HCT116 (cell line): ENCODE measurements around the gene GRK5. TPM values are rescaled to one million over a fixed set of nuclear protein-coding genes. Genes with fewer than 3 reads are reported as not detected.

ENCODE experiments used
- ATAC-seq: fragments of 200-7000 bp; cut with Tn5 transposase; 2 replicates; pipeline ENCODE4 v1.9.1; 2020; ENCODE audit warnings: mild to moderate bottlenecking, moderate library complexity
- BruUV-seq: library from RNA; stranded (reverse); fragments of 400-500 nt; replicated peaks from 2 replicates; lab custom pipeline; 2021; lab: Mats Ljungman, UMichigan
- CTCF ChIA-PET: fragments of 300-600 bp; sonication (Branson Sonifier 250); formaldehyde crosslinking; loops from one replicate; lab custom pipeline; 2021; ENCODE audit warnings: antibody characterized with exemption; lab: Charles Lee
- POLR2A ChIA-PET: fragments of 300-600, 350-600 bp; sonication (Branson Sonifier 250); formaldehyde crosslinking; loops from one replicate; lab custom pipeline; 2021; ENCODE audit warnings: antibody characterized with exemption; lab: Charles Lee
- RAD21 ChIA-PET, 2 experiments: fragments of 300-600 bp; sonication (Branson Sonifier 250); formaldehyde crosslinking; loops; one replicate each; lab custom pipeline; 2023; ENCODE audit warnings: low total read pairs in 2 of 2; ENCODE audit not compliant: uncharacterized antibody in 2 of 2, unreplicated experiment in 2 of 2, low non-redundant PET in 1 of 2; lab: Charles Lee
- DNase-seq: peaks from one replicate; pipeline ENCODE4 v3.0.0-alpha.2; 2010; ENCODE audit warnings: low read depth, low spot score
- H2AFZ ChIP-seq: fragments of 200-600 bp; shearing (Covaris generic), sonication (generic); 2 replicates; pipeline ENCODE4 v1.6.1; 2017; ENCODE audit warnings: low read depth, mixed run types, mixed read lengths, antibody characterized with exemption, low read length; ENCODE audit not compliant: poor library complexity, severe bottlenecking
- H3K27ac ChIP-seq: 2 replicates; pipeline ENCODE4 v1.5.1; 2012; ENCODE audit warnings: low read depth, low read length
- H3K27me3 ChIP-seq: fragments of 200-600 bp; sonication (generic); 2 replicates; pipeline ENCODE4 v1.6.1; 2016; ENCODE audit warnings: mixed run types, low read length, mixed read lengths; ENCODE audit not compliant: insufficient read depth
- H3K36me3 ChIP-seq, 2 experiments: fragments of 200-500 bp in 1 of 2; fragments of 200-600 bp in 1 of 2; sonication (Bioruptor generic) in 1 of 2; sonication (generic) in 1 of 2; 2 replicates each; pipeline versions ENCODE4 v1.5.1 to v1.6.1; 2014 to 2016; ENCODE audit warnings: low read length in 2 of 2, inconsistent platforms in 1 of 2, mixed read lengths in 1 of 2, mixed run types in 1 of 2; ENCODE audit not compliant: insufficient read depth in 2 of 2, control insufficient read depth in 1 of 2
- H3K4me1 ChIP-seq, 2 experiments: fragments of 200-600 bp in 1 of 2; sonication (generic) in 1 of 2; 2 replicates each; pipeline versions ENCODE4 v1.5.1 to v1.6.1; 2012 to 2017; ENCODE audit warnings: low read length in 2 of 2, inconsistent platforms in 1 of 2, mild to moderate bottlenecking in 1 of 2, mixed read lengths in 1 of 2, mixed run types in 1 of 2, moderate library complexity in 1 of 2; ENCODE audit not compliant: insufficient read depth in 2 of 2, control insufficient read depth in 1 of 2
- H3K4me2 ChIP-seq: fragments of 200-600 bp; sonication (generic); 2 replicates; pipeline ENCODE4 v1.6.1; 2017; ENCODE audit warnings: mixed run types, low read length, mixed read lengths
- H3K4me3 ChIP-seq, 2 experiments: fragments of 200-600 bp in 1 of 2; sonication (generic) in 1 of 2; replicated peaks in 1 of 2; 2 replicates each; pipeline ENCODE4 v1.5.1; 2011 to 2016; ENCODE audit warnings: low read length in 2 of 2, control low read depth in 1 of 2, low read depth in 1 of 2, mild to moderate bottlenecking in 1 of 2, mixed read lengths in 1 of 2, mixed run types in 1 of 2
- H3K79me2 ChIP-seq: fragments of 200-600 bp; sonication (generic); 2 replicates; pipeline ENCODE4 v1.6.1; 2017; ENCODE audit warnings: mild to moderate bottlenecking, mixed run types, low read length, moderate library complexity, mixed read lengths; ENCODE audit not compliant: insufficient read depth
- H3K9ac ChIP-seq: fragments of 200-600 bp; sonication (generic); 2 replicates; pipeline ENCODE4 v1.6.1; 2016; ENCODE audit warnings: low read length, mixed read lengths
- H3K9me2 ChIP-seq: fragments of 200-600 bp; sonication (generic), shearing (Covaris generic); 2 replicates; pipeline ENCODE4 v1.6.1; 2017; ENCODE audit warnings: mixed run types, mild to moderate bottlenecking, moderate library complexity; ENCODE audit not compliant: insufficient read depth
- H3K9me3 ChIP-seq, 2 experiments: fragments of 200-500 bp in 1 of 2; fragments of 200-600 bp in 1 of 2; sonication (Bioruptor generic) in 1 of 2; sonication (generic) in 1 of 2; 2 replicates each; pipeline ENCODE4 v1.6.1; 2014 to 2017; ENCODE audit warnings: low read length in 2 of 2, mixed read lengths in 2 of 2, inconsistent platforms in 1 of 2, low read depth in 1 of 2, mild to moderate bottlenecking in 1 of 2, mixed run types in 1 of 2, moderate library complexity in 1 of 2; ENCODE audit not compliant: control insufficient read depth in 1 of 2, insufficient read depth in 1 of 2
- H4K20me1 ChIP-seq: fragments of 200-600 bp; sonication (generic), shearing (Covaris generic); 2 replicates; pipeline ENCODE4 v1.6.1; 2017; ENCODE audit warnings: mixed run types, mild to moderate bottlenecking, moderate library complexity; ENCODE audit not compliant: insufficient read depth
- RAD21 ChIP-seq: IDR thresholded peaks from 2 replicates; pipeline ENCODE4 v1.6.1; 2012; ENCODE audit warnings: low read depth, mild to moderate bottlenecking
- SRF ChIP-seq: IDR thresholded peaks from 2 replicates; pipeline ENCODE4 v1.6.1; 2012; ENCODE audit warnings: low read depth
- TCF7L2 ChIP-seq: IDR thresholded peaks from 2 replicates; pipeline ENCODE4 v1.7.0; 2011; ENCODE audit warnings: borderline replicate concordance, inconsistent platforms; ENCODE audit not compliant: insufficient read depth, insufficient read length; ENCODE audit errors: extremely low read depth
- ZFX ChIP-seq: fragments of 450-650 bp; IDR thresholded peaks from 2 replicates; pipeline ENCODE4 v1.6.1; 2017
- intact Hi-C: fragments of 100-400 bp; cut with micrococcal nuclease; formaldehyde crosslinking; loops from 2 replicates; pipeline ENCODE4 v1.10.0; 2022
- total RNA-seq: library from RNA; stranded (reverse); gene quantifications from one replicate; pipeline ENCODE4 v1.2.1, GENCODE V29; 2021; ENCODE audit not compliant: unreplicated experiment
- TF ChIP-seq, protein P1 (sequence below): IDR thresholded peaks from 2 replicates; pipeline ENCODE4 v1.6.1; 2012; ENCODE audit warnings: low read depth
- TF ChIP-seq, protein P2 (sequence below): IDR thresholded peaks from 2 replicates; pipeline ENCODE4 v1.6.1; 2011; ENCODE audit warnings: mild to moderate bottlenecking, low read length, moderate library complexity; ENCODE audit not compliant: insufficient replicate concordance; ENCODE audit errors: extremely low read depth
- TF ChIP-seq, protein P3 (sequence below): IDR thresholded peaks from 2 replicates; pipeline ENCODE4 v1.6.1; 2012

The GRK5 gene
- total RNA-seq, 1 experiment from 2014 or later = 7.3 TPM

DNA sequence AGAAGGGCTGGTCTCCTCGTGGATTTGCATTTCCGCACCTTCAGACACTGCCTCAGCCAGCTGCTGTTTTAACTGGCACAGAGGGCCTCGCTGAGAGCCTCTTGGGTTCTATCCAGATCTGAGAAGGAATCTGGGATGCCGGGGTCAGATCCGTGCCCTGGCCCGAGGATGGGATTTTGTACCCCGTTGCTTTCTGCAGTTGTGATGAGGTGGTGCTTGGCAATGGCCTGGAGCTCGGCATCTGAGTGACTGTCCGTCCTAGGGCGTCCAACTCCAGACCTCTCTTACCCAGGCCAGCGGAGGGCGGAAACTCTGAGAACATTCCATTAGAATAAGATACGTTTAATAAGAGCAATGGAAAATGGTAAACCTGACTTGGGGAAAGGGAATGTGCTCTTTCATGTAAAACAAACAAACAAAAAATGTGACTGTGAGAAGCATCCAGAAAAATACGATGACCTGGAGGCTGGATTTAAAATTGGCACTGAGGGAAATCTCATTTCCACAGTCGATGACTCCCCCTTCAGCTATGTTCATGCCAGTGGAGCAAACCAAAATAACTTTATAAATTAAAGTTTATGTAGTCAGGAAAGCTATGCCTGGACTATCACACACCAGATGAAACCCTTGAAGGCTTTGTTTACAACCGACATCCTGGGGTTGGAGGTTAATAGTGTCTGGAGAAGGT, 39.6 kb downstream of the GRK5 start:
- DNase-seq (no peak), ATAC-seq (no peak)

DNA sequence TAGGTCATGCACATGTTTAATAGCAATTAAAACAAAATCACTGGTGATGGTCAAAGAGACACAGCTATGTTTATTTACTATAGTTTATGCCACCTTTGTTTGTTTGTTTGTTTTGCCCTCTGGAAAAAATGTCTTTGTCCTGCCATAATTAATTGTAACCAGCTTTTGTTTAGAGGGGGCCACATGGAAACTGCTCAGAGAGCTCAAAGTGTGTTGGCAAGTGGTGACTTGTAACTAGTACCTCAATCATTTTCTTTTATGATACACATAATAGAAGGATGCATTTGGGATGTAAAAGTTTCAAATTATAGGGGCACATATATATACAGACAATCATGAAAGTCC, 40.2 kb downstream of the GRK5 start:
- Histone ChIP-seq H3K4me3 (no peak overlapping the region), H3K9me3 (no peaks in the 10 kb centered on the region), H3K9me2 (no peaks in the 10 kb centered on the region), H3K27ac (no peak overlapping the region), H3K9ac (no peak overlapping the region), H4K20me1 (no peaks in the 10 kb centered on the region), H3K4me1 (peaks cover 7 to 39% of the 10 kb centered on the region in 2 experiments), H3K79me2 (no peaks in the 10 kb centered on the region), H3K27me3 (no peaks in the 10 kb centered on the region), H3K4me2 (no peak overlapping the region), H3K36me3 (no peaks in the 10 kb centered on the region), H2AFZ (no peak overlapping the region)
- BruUV-seq = no TSS peak
- DNase-seq (no peak), ATAC-seq (no peak)
- intact Hi-C loops = no loop called here
- ChIA-PET POLR2A (no interaction called here), CTCF (no interaction called here), RAD21 (no interaction called here)
- TF ChIP-seq, protein P1, sequence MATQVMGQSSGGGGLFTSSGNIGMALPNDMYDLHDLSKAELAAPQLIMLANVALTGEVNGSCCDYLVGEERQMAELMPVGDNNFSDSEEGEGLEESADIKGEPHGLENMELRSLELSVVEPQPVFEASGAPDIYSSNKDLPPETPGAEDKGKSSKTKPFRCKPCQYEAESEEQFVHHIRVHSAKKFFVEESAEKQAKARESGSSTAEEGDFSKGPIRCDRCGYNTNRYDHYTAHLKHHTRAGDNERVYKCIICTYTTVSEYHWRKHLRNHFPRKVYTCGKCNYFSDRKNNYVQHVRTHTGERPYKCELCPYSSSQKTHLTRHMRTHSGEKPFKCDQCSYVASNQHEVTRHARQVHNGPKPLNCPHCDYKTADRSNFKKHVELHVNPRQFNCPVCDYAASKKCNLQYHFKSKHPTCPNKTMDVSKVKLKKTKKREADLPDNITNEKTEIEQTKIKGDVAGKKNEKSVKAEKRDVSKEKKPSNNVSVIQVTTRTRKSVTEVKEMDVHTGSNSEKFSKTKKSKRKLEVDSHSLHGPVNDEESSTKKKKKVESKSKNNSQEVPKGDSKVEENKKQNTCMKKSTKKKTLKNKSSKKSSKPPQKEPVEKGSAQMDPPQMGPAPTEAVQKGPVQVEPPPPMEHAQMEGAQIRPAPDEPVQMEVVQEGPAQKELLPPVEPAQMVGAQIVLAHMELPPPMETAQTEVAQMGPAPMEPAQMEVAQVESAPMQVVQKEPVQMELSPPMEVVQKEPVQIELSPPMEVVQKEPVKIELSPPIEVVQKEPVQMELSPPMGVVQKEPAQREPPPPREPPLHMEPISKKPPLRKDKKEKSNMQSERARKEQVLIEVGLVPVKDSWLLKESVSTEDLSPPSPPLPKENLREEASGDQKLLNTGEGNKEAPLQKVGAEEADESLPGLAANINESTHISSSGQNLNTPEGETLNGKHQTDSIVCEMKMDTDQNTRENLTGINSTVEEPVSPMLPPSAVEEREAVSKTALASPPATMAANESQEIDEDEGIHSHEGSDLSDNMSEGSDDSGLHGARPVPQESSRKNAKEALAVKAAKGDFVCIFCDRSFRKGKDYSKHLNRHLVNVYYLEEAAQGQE = no peak
- no peak for TF ChIP-seq RAD21

More for the DNA sequence above, 39.6 kb downstream of the GRK5 start:
- CTCF ChIA-PET = no interaction called here
- TF ChIP-seq, protein P2, sequence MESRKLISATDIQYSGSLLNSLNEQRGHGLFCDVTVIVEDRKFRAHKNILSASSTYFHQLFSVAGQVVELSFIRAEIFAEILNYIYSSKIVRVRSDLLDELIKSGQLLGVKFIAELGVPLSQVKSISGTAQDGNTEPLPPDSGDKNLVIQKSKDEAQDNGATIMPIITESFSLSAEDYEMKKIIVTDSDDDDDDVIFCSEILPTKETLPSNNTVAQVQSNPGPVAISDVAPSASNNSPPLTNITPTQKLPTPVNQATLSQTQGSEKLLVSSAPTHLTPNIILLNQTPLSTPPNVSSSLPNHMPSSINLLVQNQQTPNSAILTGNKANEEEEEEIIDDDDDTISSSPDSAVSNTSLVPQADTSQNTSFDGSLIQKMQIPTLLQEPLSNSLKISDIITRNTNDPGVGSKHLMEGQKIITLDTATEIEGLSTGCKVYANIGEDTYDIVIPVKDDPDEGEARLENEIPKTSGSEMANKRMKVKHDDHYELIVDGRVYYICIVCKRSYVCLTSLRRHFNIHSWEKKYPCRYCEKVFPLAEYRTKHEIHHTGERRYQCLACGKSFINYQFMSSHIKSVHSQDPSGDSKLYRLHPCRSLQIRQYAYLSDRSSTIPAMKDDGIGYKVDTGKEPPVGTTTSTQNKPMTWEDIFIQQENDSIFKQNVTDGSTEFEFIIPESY = no peak
- TF ChIP-seq, protein P3, sequence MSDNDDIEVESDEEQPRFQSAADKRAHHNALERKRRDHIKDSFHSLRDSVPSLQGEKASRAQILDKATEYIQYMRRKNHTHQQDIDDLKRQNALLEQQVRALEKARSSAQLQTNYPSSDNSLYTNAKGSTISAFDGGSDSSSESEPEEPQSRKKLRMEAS = no peak
- no peak for TF ChIP-seq TCF7L2
- no peak for TF ChIP-seq SRF
- TF ChIP-seq ZFX = no peak
- TF ChIP-seq, all 23 proteins: peak for 0
- Histone ChIP-seq H4K20me1 (no peaks in the 10 kb centered on the region), H3K79me2 (no peaks in the 10 kb centered on the region), H3K4me1 (peaks cover 1 to 34% of the 10 kb centered on the region in 2 experiments), H3K27ac (no peak overlapping the region), H2AFZ (no peak overlapping the region), H3K36me3 (no peaks in the 10 kb centered on the region), H3K27me3 (no peaks in the 10 kb centered on the region), H3K9me2 (no peaks in the 10 kb centered on the region), H3K9ac (no peak overlapping the region), H3K4me2 (no peak overlapping the region), H3K9me3 (no peaks in the 10 kb centered on the region), H3K4me3 (no peak overlapping the region)
- ChIA-PET POLR2A (no interaction called here), RAD21 (no interaction called here)
- intact Hi-C loops = no loop called here
- BruUV-seq = no TSS peak
